ENCODE results near the gene RBMXL3. TPM values are rescaled to one million over a fixed set of nuclear protein-coding genes. Genes with fewer than 3 reads are reported as not detected.
"Not testable (repeated sequence)": the region's sequence is repeated elsewhere in the genome, so short reads cannot be mapped to it uniquely, and the experiment has no call there.

Gene RBMXL3
- total RNA-seq: not detected

- ATAC-seq: no peak
- DNase-seq (ENCODE audit: low spot score): no peak
These were observed at the start of gene RBMXL3 for GRCh38 chrX:115189110-115189509. Gene RBMXL3, plus strand, starts transcription at chrX:115189410. Its CDS starts 32 bp downstream, at chrX:115189442.

GRCh38 chrX:115142057-115142456 is 47.2 kb upstream of the RBMXL3 start:
- ATAC-seq (no peak), DNase-seq (ENCODE audit: low spot score) (no peak)

GRCh38 chrX:115147220-115147619 is 42.0 kb upstream of the RBMXL3 start:
- DNase-seq (ENCODE audit: low spot score) (no peak), ATAC-seq (no peak)

DNA sequence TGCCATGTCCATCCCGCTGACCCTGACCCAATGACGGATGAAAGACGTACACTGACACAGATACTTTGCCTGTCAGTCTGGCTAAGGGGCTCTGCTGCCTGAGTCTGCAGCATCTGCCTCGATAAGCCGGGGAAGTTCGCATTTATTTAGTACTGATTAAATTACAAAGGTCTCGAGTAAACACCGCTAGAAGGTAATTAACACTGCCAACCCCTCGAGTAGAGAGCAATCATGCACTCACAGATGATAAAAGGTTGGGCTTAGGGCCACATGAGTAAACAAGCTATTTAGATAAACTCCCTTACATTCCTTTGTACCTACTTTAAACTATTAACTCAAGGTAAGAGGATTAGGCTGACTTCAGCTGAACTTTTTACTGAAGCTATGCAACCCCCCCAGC is 16.0 kb upstream of the RBMXL3 start:
- no peak for ATAC-seq
- DNase-seq (ENCODE audit: low spot score): no peak

DNA sequence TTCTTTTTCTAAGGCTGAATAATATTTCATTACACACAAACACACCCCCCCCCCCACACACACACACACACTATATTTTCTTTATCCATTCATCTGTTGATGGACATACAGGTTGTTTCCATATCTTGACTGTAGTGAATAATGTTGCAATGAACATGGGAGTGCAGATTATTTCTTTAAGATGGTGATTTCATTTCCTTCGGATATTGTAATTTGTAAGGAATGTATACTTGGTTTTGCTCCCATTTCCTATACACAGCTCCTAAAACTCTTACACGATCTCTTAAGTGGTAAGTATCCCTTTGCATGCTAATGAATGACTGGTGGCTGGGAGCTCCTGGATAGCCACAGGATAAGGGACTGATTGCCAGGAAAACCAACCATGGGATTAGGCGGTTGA is 14.7 kb upstream of the RBMXL3 start:
- ATAC-seq (no peak), DNase-seq (ENCODE audit: low spot score) (no peak)

DNA sequence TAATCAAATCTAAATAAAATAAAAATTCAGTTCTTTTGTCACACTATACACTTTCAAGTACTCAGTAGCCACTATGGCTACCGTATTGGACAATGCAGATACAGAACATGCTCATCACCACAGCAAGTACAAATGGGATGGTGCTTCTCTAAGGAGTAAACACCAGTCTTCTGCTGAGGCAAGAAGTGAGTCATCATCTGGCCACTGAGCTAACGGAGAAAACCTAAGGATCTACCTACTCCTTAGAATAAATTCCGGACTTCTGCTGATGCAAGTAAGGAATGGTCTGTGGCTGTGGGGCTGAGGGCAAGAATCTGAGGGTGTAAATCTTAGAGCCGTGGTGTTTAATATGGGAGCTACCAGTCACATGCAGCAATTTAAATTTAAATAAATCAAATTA is 11.3 kb upstream of the RBMXL3 start:
- DNase-seq (ENCODE audit: low spot score) (no peak), ATAC-seq (no peak)

DNA sequence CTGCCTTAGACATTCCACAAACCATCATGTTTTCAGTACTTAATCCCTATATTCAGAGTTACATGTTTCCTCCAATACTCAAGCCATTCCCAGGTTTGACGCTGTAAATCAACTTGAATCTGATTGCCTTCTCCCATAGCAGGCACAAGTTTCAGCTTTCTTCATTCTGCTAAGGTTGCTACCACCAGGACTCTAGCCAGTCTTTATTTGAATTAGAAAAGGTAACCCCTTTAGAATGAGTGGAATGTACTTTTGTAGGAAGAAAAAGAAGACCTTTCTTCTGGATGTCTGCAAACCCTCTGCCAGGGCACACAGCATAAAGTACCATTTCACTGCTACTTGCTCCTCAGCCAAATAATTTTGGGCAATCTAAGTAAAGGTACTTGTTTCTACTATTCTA is 10.7 kb upstream of the RBMXL3 start:
- no peak for DNase-seq (ENCODE audit: low spot score)
- ATAC-seq: no peak

DNA sequence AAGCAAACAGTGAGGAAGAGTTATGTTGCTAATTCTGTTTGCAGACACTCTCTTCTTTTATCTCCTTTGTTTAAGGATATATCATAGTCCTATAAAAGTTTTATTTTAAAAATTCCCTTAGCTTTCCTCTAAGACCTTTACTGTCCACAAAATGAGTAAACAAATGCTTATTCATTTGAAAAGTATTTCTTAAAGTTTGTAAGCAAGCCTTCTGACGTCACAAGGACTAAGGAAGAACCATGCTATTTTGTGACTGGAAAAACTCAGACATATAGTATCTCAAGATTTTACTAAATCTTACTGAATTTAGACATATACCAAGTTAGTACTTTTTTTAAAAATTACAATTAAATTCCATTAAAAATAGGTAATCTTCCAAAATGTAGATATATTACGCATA is 5.2 kb upstream of the RBMXL3 start:
- ATAC-seq (no peak), DNase-seq (ENCODE audit: low spot score) (no peak)

DNA sequence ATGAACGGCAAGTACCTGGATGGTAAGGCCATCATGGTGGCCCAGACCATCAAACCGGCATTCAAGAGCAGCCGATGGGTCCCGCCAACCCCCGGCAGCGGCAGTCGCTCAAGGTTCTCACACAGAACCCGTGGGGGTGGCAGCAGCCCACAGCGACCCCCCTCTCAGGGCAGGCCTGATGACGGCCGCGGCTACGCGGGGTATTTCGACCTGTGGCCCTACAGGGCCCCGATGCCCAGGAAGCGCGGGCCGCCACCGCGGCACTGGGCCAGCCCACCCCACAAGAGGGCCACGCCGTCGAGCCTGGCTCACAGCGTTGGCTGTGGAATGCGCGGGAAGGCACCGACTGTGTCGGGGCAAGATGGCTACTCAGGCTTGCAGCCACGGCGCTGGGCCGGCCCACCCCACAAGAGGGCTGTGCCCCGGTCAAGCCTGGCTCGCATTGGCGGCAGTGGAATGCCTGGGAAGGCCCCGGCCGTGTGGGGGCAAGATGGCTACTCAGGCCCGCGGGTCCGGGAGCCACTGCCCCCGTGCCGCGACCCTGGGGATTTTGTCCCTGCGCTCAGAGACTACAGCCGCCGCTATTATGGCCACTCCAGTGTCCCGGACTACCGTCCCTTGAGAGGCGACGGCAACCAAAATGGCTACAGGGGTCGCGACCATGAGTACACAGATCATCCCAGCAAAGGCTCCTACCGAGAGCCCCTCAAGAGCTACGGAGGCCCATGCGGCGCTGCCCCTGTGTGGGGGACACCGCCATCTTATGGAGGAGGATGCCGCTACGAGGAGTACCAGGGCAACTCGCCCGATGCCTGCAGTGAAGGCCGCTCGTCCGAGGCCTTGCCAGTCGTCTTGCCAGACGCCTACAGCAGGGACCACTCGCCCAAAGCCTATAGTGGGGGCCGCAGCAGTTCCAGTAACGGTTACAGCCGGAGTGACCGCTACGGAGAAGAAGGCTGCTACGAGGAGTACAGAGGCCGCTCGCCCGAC is 731 bp downstream of the RBMXL3 start:
- no peak for DNase-seq (ENCODE audit: low spot score)
- no peak for ATAC-seq

- ATAC-seq: no peak
- no peak for DNase-seq (ENCODE audit: low spot score)
These were observed 1.7 kb downstream of the RBMXL3 start for GRCh38 chrX:115190636-115191489.

GRCh38 chrX:115191490-115192243 is 2.5 kb downstream of the RBMXL3 start:
- DNase-seq (ENCODE audit: low spot score) (no peak), ATAC-seq (no peak)

DNA sequence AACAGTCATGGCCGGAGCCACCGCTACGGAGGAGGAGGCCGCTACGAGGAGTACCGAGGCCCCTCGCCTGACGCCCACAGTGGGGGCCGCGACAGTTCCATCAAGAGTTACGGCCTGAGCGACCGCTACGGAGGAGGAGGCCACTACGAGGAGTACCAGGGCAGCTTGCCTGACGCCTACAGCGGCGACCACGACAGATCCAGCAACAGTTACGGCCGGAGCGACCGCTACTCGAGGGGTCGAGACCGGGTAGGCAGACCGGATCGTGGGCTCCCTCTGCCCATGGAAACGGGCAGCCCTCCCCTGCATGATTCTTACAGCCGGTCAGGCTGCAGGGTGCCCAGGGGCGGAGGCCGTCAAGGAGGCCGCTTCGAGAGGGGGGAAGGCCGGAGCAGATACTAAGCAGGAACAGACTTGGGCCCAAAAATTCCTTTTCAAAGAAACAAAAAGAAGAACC is 3.1 kb downstream of the RBMXL3 start:
- ATAC-seq (no peak), DNase-seq (ENCODE audit: low spot score) (no peak)

DNA sequence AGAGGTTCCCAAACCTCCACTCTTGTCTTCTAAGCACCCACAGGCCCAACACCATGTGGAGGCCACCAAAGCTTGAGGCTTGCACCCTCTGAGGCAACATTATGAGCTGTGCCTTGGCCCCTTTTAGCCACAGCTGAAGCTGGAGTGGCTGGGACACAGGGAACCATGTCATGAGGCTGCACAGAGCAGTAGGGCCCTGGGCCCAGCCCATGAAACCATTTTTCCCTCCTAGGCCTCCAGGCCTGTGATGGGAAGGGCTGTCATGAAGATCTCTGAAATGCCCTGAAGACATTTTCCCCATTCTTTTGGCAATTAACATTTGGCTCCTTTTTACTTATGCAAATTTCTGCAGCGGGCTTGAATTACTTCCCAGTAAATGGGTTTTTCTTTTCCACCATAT is 14.8 kb downstream of the RBMXL3 start:
- no peak for ATAC-seq

GRCh38 chrX:115209547-115209946 is 20.3 kb downstream of the RBMXL3 start:
- not testable (repeated sequence) for ATAC-seq; DNase-seq (ENCODE audit: low spot score)

More for the DNA sequence above, 14.8 kb downstream of the RBMXL3 start:
- no peak for DNase-seq (ENCODE audit: low spot score)

- DNase-seq (ENCODE audit: low spot score) (no peak), ATAC-seq (no peak)
These were observed 24.9 kb downstream of the RBMXL3 start for GRCh38 chrX:115214151-115214550.

GRCh38 chrX:115214605-115215004 is 25.4 kb downstream of the RBMXL3 start:
- no peak for DNase-seq (ENCODE audit: low spot score)
- ATAC-seq: no peak

GRCh38 chrX:115217346-115217745 is 28.1 kb downstream of the RBMXL3 start:
- DNase-seq (ENCODE audit: low spot score); ATAC-seq: not testable (repeated sequence)

- ATAC-seq: peak; percentile 71
- no peak for DNase-seq (ENCODE audit: low spot score)
These were observed 37.7 kb downstream of the RBMXL3 start for GRCh38 chrX:115226929-115227328.

DNA sequence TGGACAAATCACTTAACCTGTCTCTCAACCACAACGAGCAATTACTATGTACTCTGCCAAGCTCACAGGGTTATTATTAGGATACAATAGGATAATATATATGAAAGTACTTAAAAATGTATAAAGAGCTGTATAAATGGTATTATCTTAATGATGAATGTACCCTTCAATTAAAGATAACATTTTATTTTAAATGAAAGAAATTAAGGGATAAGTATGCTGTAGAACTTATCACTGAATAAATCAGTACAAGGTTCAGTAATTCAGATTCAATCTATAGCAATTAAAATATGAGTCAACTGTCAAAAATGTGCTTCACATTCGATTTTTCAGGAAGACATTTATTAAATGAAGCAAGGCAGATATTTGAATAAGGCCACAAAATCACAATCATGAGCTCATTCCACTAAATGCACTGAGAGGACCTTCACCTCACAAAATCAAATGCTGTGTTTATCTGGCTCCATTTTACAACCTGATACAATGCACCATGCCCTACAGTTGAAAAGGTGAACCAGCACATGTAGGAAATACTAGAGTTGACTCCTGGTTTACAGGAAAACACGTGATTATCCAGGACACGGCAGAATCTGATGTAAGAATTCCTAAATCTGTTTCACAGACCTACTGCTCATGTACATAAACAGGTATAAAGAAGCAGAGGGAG is 40.3 kb downstream of the RBMXL3 start:
- DNase-seq (ENCODE audit: low spot score): no peak
- ATAC-seq: peak; percentile 32

DNA sequence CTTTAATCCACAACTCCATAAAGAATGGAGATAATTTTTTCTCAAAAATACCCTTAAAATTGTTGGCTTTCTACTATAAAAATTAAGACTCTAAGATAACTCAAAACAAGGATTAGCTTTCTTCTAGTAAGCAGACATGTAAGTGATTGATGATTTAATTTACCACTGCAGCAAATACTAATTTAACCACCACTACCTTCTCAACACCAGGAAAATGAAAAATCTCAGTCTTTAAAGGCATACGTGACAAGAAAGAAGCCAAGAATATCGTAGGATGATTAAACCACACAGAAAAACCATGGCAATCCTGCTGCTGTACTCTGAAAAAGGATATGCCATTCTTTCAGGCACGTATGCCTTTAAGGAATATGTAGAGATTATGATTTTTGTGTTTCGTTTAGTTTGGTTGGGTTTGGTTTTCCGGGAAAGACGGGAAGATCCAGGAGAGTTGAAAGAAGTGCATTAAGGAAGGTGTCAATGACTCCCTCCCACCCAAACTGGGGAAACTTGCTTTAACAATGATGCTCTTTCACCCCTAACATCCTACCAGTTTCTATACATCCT is 43.8 kb downstream of the RBMXL3 start:
- DNase-seq (ENCODE audit: low spot score) (no peak), ATAC-seq (no peak)

Measured in left lobe of liver (tissue), 2 donors.